HepG2 (cell line): Measurements from ENCODE around the gene IL1RAPL1. TPM values are rescaled to one million over a fixed set of nuclear protein-coding genes. Genes with fewer than 3 reads are reported as not detected.

ENCODE experiments used
- ATAC-seq: fragments of 200-7000 bp; cut with Tn5 transposase; 3 replicates; pipeline ENCODE4 v1.9.1; 2020; ENCODE audit warnings: mild to moderate bottlenecking, moderate library complexity
- BruUV-seq: library from RNA; stranded (reverse); fragments of 400-500 nt; replicated peaks from 2 replicates; lab custom pipeline; 2021; lab: Mats Ljungman, UMichigan
- CTCF ChIA-PET: fragments of 300-600 bp; formaldehyde crosslinking; extraction: SDS; loops from one replicate; lab custom pipeline; 2021; ENCODE audit warnings: low total read pairs, inconsistent platforms, low intra/inter-chr PET ratio; lab: Yijun Ruan, JAX
- POLR2A ChIA-PET: fragments of 350-600 bp; sonication (Branson Sonifier 250); formaldehyde crosslinking; loops from one replicate; lab custom pipeline; 2020; ENCODE audit warnings: antibody characterized with exemption, inconsistent platforms; lab: Yijun Ruan, JAX
- DNase-seq: peaks from one replicate; pipeline ENCODE4 v3.0.0-alpha.2; 2015; ENCODE audit warnings: low spot score
- FAIRE-seq: peaks from 3 replicates; lab custom pipeline; 2011; peaks lifted over from hg19 to GRCh38; lab: Jason Lieb, UNC
- H2AFZ ChIP-seq: one replicate; pipeline ENCODE4 v1.6.1; 2011; ENCODE audit warnings: low read length, inconsistent platforms
- H3K27ac ChIP-seq: fragments of 300-600 bp; 3 replicates; pipeline ENCODE4 v1.8.0; 2011; ENCODE audit warnings: mixed run types, mild to moderate bottlenecking, mixed read lengths, low read length, inconsistent platforms; ENCODE audit not compliant: insufficient read depth; ENCODE audit errors: extremely low read length
- H3K27me3 ChIP-seq, 2 experiments: fragments of 200-600 bp in 1 of 2; 2 replicates in 1 of 2; 3 replicates in 1 of 2; pipeline versions ENCODE4 v1.6.0 to v1.8.0; 2011; ENCODE audit warnings: low read length in 2 of 2, mild to moderate bottlenecking in 2 of 2, moderate library complexity in 2 of 2, inconsistent platforms in 1 of 2; ENCODE audit not compliant: insufficient read depth in 2 of 2, control insufficient read depth in 1 of 2
- H3K36me3 ChIP-seq, 2 experiments: fragments of 200-600 bp in 1 of 2; replicated peaks in 1 of 2; 2 replicates in 1 of 2; 3 replicates in 1 of 2; pipeline versions ENCODE4 v1.5.1 to v1.8.0; 2011; ENCODE audit warnings: low read length in 2 of 2, inconsistent platforms in 1 of 2; ENCODE audit not compliant: insufficient read depth in 2 of 2, control insufficient read depth in 1 of 2
- H3K4me1 ChIP-seq: 2 replicates; pipeline ENCODE4 v1.5.1; 2012; ENCODE audit warnings: low read length, inconsistent platforms; ENCODE audit not compliant: insufficient read depth
- H3K4me2 ChIP-seq: 2 replicates; pipeline ENCODE4 v1.6.0; 2011; ENCODE audit warnings: low read depth, low read length, inconsistent platforms
- H3K4me3 ChIP-seq, 3 experiments: fragments of 200-600 bp in 1 of 3; sonication (generic), shearing (Covaris generic) in 1 of 3; replicated peaks in 1 of 3; 2 replicates each; pipeline ENCODE4 v1.5.1; 2011 to 2016; ENCODE audit warnings: low read length in 3 of 3, inconsistent platforms in 2 of 3, low read depth in 2 of 3, mild to moderate bottlenecking in 2 of 3, control low read depth in 1 of 3, mixed read lengths in 1 of 3; ENCODE audit not compliant: insufficient read depth in 1 of 3
- H3K79me2 ChIP-seq: one replicate; pipeline ENCODE4 v1.6.1; 2011; ENCODE audit warnings: low read length, inconsistent platforms; ENCODE audit not compliant: insufficient read depth
- H3K9ac ChIP-seq: 2 replicates; pipeline ENCODE4 v1.6.0; 2011; ENCODE audit warnings: mild to moderate bottlenecking, low read depth, low read length, inconsistent platforms; ENCODE audit not compliant: insufficient read depth
- H3K9me3 ChIP-seq: 2 replicates; pipeline ENCODE4 v1.5.1; 2012; ENCODE audit warnings: mild to moderate bottlenecking, low read length
- H4K20me1 ChIP-seq: 2 replicates; pipeline ENCODE4 v1.6.0; 2011; ENCODE audit warnings: inconsistent platforms, mild to moderate bottlenecking, low read length, moderate library complexity; ENCODE audit not compliant: insufficient read depth
- MTA3 ChIP-seq: sonication (generic); formaldehyde crosslinking; IDR thresholded peaks from 2 replicates; pipeline ENCODE4 v1.4.0; 2020; ENCODE audit warnings: missing genetic modification reagents
- STAG1 ChIP-seq: sonication (generic); formaldehyde crosslinking; IDR thresholded peaks from 2 replicates; pipeline ENCODE4 v1.4.0; 2020; ENCODE audit warnings: missing genetic modification reagents
- ZKSCAN5 ChIP-seq: sonication (generic); formaldehyde crosslinking; IDR thresholded peaks from 2 replicates; pipeline ENCODE4 v1.5.1; 2020; ENCODE audit warnings: mild to moderate bottlenecking, missing genetic modification reagents
- ZNF441 ChIP-seq: sonication (generic); formaldehyde crosslinking; IDR thresholded peaks from 2 replicates; pipeline ENCODE4 v1.7.0; 2021; ENCODE audit warnings: missing genetic modification reagents, borderline replicate concordance
- WGBS: methylation state at CpG from one replicate; pipeline ENCODE4 v1.1.6; 2017; ENCODE audit warnings: low lambda C conversion rate; 5-methylcytosine and 5-hydroxymethylcytosine counted together
- in situ Hi-C: cut with HindIII; loops from 2 replicates; pipeline ENCODE4 v1.10.0; 2017; ENCODE audit warnings: low pct_unique_long_range_greater_than_20kb; ENCODE audit not compliant: extremely low pct_ligation_motif_present
- intact Hi-C: fragments of 100-400 bp; cut with micrococcal nuclease; formaldehyde crosslinking; loops from one replicate; pipeline ENCODE4 v1.10.0; 2022; ENCODE audit not compliant: unreplicated experiment
- polyA plus RNA-seq, 8 experiments: library from polyadenylated mRNA; depleted of rRNA in 3 of 8; stranded (reverse) in 7 of 8; unstranded in 1 of 8; fragments of >200 nt; fragmentation: Illumina TruSeq in 4 of 8; extraction: Trizol in 4 of 8; gene quantifications; 2 replicates each; pipeline versions ENCODE4 v1.2.1 to v1.2.3, GENCODE V29; 2011 to 2016; ENCODE audit warnings: low read depth in 4 of 8, missing spikeins in 1 of 8, mixed read lengths in 1 of 8; ENCODE audit not compliant: insufficient read depth in 1 of 8
- total RNA-seq, 5 experiments: library from RNA; depleted of rRNA; stranded (reverse); fragments of >200 nt; fragmentation: Illumina TruSeq; extraction: Trizol; gene quantifications; 2 replicates each; pipeline ENCODE4 v1.2.3, GENCODE V29; 2016; ENCODE audit warnings: low read depth in 1 of 5
- TF ChIP-seq, protein P1 (sequence below): sonication (generic); formaldehyde crosslinking; IDR thresholded peaks from 2 replicates; pipeline ENCODE4 v1.4.0; 2020; ENCODE audit warnings: missing genetic modification reagents, borderline replicate concordance
- TF ChIP-seq, protein P2 (sequence below): sonication (generic); formaldehyde crosslinking; IDR thresholded peaks from 2 replicates; pipeline ENCODE4 v1.8.0; 2022; ENCODE audit warnings: mild to moderate bottlenecking, missing genetic modification reagents, borderline replicate concordance

IL1RAPL1 gene
- total and polyA plus RNA-seq, 2 of the 13 experiments (the other 11 are each of a cell fraction or from before 2014, with no cell fraction given) = 0.04 TPM; not detected in 1

DNA sequence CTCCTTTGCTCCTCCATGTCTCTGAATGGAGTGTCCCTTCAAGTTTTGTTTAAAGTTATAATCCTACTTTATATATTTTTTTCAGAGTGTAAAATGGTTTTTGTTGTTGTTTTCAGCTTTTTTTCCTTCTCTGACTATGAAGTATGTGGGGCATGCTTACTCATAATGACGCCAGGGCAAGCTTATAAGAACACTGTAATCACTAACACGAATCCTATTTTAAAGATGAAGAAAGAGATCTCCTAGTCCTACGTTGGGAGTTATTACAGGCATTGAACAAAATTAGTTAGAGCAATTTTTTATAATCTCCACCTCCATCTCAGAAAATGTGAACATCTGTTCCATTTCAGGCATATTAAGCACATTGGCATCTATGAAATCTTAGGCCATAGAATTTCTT, 1360.0 kb downstream of the IL1RAPL1 start:
- FAIRE-seq (no peak), DNase-seq (no peak), ATAC-seq (no peak)
- no peaks in the 10 kb centered on the region for H4K20me1 ChIP-seq
- CTCF ChIA-PET = no interaction called here
- no peak overlapping the region for H3K4me2 ChIP-seq
- no peaks in the 10 kb centered on the region for H3K9me3 ChIP-seq
- in situ Hi-C loops = no loop called here
- H2AFZ ChIP-seq = no peak overlapping the region
- no peaks in the 10 kb centered on the region for H3K79me2 ChIP-seq
- intact Hi-C loops = no loop called here
- BruUV-seq = no TSS peak
- H3K4me3 ChIP-seq = no peak overlapping the region
- H3K4me1 ChIP-seq = no peaks in the 10 kb centered on the region
- TF ChIP-seq, protein P1, sequence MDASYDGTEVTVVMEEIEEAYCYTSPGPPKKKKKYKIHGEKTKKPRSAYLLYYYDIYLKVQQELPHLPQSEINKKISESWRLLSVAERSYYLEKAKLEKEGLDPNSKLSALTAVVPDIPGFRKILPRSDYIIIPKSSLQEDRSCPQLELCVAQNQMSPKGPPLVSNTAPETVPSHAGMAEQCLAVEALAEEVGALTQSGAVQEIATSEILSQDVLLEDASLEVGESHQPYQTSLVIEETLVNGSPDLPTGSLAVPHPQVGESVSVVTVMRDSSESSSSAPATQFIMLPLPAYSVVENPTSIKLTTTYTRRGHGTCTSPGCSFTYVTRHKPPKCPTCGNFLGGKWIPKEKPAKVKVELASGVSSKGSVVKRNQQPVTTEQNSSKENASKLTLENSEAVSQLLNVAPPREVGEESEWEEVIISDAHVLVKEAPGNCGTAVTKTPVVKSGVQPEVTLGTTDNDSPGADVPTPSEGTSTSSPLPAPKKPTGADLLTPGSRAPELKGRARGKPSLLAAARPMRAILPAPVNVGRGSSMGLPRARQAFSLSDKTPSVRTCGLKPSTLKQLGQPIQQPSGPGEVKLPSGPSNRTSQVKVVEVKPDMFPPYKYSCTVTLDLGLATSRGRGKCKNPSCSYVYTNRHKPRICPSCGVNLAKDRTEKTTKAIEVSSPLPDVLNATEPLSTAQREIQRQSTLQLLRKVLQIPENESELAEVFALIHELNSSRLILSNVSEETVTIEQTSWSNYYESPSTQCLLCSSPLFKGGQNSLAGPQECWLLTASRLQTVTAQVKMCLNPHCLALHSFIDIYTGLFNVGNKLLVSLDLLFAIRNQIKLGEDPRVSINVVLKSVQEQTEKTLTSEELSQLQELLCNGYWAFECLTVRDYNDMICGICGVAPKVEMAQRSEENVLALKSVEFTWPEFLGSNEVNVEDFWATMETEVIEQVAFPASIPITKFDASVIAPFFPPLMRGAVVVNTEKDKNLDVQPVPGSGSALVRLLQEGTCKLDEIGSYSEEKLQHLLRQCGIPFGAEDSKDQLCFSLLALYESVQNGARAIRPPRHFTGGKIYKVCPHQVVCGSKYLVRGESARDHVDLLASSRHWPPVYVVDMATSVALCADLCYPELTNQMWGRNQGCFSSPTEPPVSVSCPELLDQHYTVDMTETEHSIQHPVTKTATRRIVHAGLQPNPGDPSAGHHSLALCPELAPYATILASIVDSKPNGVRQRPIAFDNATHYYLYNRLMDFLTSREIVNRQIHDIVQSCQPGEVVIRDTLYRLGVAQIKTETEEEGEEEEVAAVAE (CRISPR knock-in tag) = no peak
- TF ChIP-seq MTA3 (CRISPR knock-in tag) = no peak
- no peak for TF ChIP-seq ZKSCAN5
- TF ChIP-seq STAG1 = no peak
- TF ChIP-seq, protein P2, sequence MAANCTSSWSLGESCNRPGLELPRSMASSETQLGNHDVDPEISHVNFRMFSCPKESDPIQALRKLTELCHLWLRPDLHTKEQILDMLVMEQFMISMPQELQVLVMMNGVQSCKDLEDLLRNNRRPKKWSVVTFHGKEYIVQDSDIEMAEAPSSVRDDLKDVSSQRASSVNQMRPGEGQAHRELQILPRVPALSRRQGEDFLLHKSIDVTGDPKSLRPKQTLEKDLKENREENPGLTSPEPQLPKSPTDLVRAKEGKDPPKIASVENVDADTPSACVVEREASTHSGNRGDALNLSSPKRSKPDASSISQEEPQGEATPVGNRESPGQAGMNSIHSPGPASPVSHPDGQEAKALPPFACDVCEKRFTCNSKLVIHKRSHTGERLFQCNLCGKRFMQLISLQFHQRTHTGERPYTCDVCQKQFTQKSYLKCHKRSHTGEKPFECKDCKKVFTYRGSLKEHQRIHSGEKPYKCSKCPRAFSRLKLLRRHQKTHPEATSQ (CRISPR knock-in tag) = no peak
- no peak for TF ChIP-seq ZNF441 (CRISPR knock-in tag)
- 2% methylated on average over 3 of the region's 3 CpGs for WGBS
- H3K36me3 ChIP-seq = no peaks in the 10 kb centered on the region
- POLR2A ChIA-PET = no interaction called here
- H3K27me3 ChIP-seq = no peaks in the 10 kb centered on the region
- H3K9ac ChIP-seq = no peak overlapping the region
- no peak overlapping the region for H3K27ac ChIP-seq
